Mesodermal cell (in vitro differentiated cells): Measurements from ENCODE around the gene MIDN.

Source experiments
- H3K27ac ChIP-seq: 2 replicates; pipeline ENCODE4 v1.7.0; 2013; ENCODE audit warnings: mild to moderate bottlenecking, low read depth, low read length, moderate library complexity; ENCODE audit not compliant: severe bottlenecking
- H3K36me3 ChIP-seq: 2 replicates; pipeline ENCODE4 v1.7.1; 2013; ENCODE audit warnings: mild to moderate bottlenecking, low read length, moderate library complexity; ENCODE audit not compliant: control insufficient read depth, insufficient read depth
- H3K4me1 ChIP-seq: one replicate; pipeline ENCODE4 v1.7.1; 2013; ENCODE audit warnings: mild to moderate bottlenecking, low read length; ENCODE audit not compliant: insufficient read depth, control insufficient read depth, poor library complexity, severe bottlenecking
- H3K4me3 ChIP-seq: 2 replicates; pipeline ENCODE4 v1.7.0; 2013; ENCODE audit warnings: low read length, control low read depth, mild to moderate bottlenecking; ENCODE audit not compliant: insufficient read depth, poor library complexity, severe bottlenecking; ENCODE audit errors: extremely low read depth
- H3K9me3 ChIP-seq: 2 replicates; pipeline ENCODE4 v1.7.1; 2013; ENCODE audit warnings: mild to moderate bottlenecking, low read length, moderate library complexity; ENCODE audit not compliant: control insufficient read depth
- WGBS, 2 experiments: methylation state at CpG; one replicate each; pipeline ENCODE4 v1.1.5; 2013; ENCODE audit warnings: missing lambda C conversion rate in 2 of 2; ENCODE audit not compliant: insufficient coverage in 2 of 2; 5-methylcytosine and 5-hydroxymethylcytosine counted together

Gene MIDN

GRCh38 chr19:1213391-1214286 lies 34.7 kb upstream of the MIDN start:
- Histone ChIP-seq H3K4me1 (peaks cover 27% of the 10 kb centered on the region), H3K4me3 (no peak overlapping the region), H3K36me3 (peaks cover 44% of the 10 kb centered on the region), H3K9me3 (no peaks in the 10 kb centered on the region), H3K27ac (peak overlapping the region; percentile 74)
- 89 to 91% methylated on average over 37 to 39 of the region's 39 CpGs for WGBS, 2 experiments

GRCh38 chr19:1214299-1214861 lies 34.0 kb upstream of the MIDN start:
- WGBS, 2 experiments: 91 to 93% methylated on average over 15 to 19 of the region's 21 CpGs

GRCh38 chr19:1214862-1215731 lies 33.3 kb upstream of the MIDN start:
- Histone ChIP-seq H3K9me3 (no peaks in the 10 kb centered on the region), H3K4me3 (no peak overlapping the region), H3K27ac (peak overlapping the region; percentile 45), H3K36me3 (peaks cover 32% of the 10 kb centered on the region), H3K4me1 (peaks cover 23% of the 10 kb centered on the region)
- WGBS, 2 experiments: 92 to 95% methylated on average over 24 to 25 of the region's 26 CpGs

More at GRCh38 chr19:1214299-1214861, 34.0 kb upstream of the MIDN start:
- H3K27ac ChIP-seq: peak overlapping the region; percentile 74
- no peak overlapping the region for H3K4me3 ChIP-seq
- no peaks in the 10 kb centered on the region for H3K9me3 ChIP-seq
- peaks cover 27% of the 10 kb centered on the region for H3K4me1 ChIP-seq
- H3K36me3 ChIP-seq: peaks cover 38% of the 10 kb centered on the region

- Histone ChIP-seq H3K4me1 (peaks cover 24% of the 10 kb centered on the region), H3K9me3 (no peaks in the 10 kb centered on the region), H3K4me3 (no peak overlapping the region), H3K36me3 (peaks cover 27% of the 10 kb centered on the region), H3K27ac (no peak overlapping the region)
- 95 to 96% methylated on average over 12 of the region's 12 CpGs for WGBS, 2 experiments
These were observed 31.6 kb upstream of the MIDN start for GRCh38 chr19:1216756-1217155.

- peaks cover 27% of the 10 kb centered on the region for H3K36me3 ChIP-seq
- 81 to 86% methylated on average over 12 to 14 of the region's 15 CpGs for WGBS, 2 experiments
- H3K4me3 ChIP-seq: no peak overlapping the region
- H3K9me3 ChIP-seq: no peaks in the 10 kb centered on the region
- H3K27ac ChIP-seq: no peak overlapping the region
- H3K4me1 ChIP-seq: peaks cover 25% of the 10 kb centered on the region
These were observed 31.0 kb upstream of the MIDN start for GRCh38 chr19:1217366-1217765.

GRCh38 chr19:1218751-1219567 lies 29.4 kb upstream of the MIDN start:
- Histone ChIP-seq H3K4me3 (no peak overlapping the region), H3K36me3 (peaks cover 33% of the 10 kb centered on the region), H3K27ac (no peak overlapping the region), H3K9me3 (no peaks in the 10 kb centered on the region), H3K4me1 (peaks cover 17% of the 10 kb centered on the region)
- WGBS, 2 experiments: 92 to 95% methylated on average over 29 to 30 of the region's 37 CpGs

- H3K36me3 ChIP-seq: peaks cover 42% of the 10 kb centered on the region
These were observed 28.5 kb upstream of the MIDN start for GRCh38 chr19:1219786-1220476.

GRCh38 chr19:1220477-1220930 lies 27.9 kb upstream of the MIDN start:
- Histone ChIP-seq H3K36me3 (peaks cover 45% of the 10 kb centered on the region), H3K4me1 (peaks cover 3% of the 10 kb centered on the region), H3K27ac (no peak overlapping the region), H3K4me3 (no peak overlapping the region), H3K9me3 (no peaks in the 10 kb centered on the region)
- WGBS, 2 experiments: 92 to 94% methylated on average over 32 to 33 of the region's 33 CpGs

More at GRCh38 chr19:1219786-1220476, 28.5 kb upstream of the MIDN start:
- no peaks in the 10 kb centered on the region for H3K9me3 ChIP-seq
- WGBS, 2 experiments: 98% methylated on average over 17 to 19 of the region's 19 CpGs
- no peak overlapping the region for H3K27ac ChIP-seq
- H3K4me1 ChIP-seq: peaks cover 8% of the 10 kb centered on the region
- no peak overlapping the region for H3K4me3 ChIP-seq

- Histone ChIP-seq H3K4me1 (peaks cover 2% of the 10 kb centered on the region), H3K27ac (no peak overlapping the region), H3K4me3 (no peak overlapping the region), H3K9me3 (no peaks in the 10 kb centered on the region), H3K36me3 (peaks cover 51% of the 10 kb centered on the region)
- 83 to 86% methylated on average over 20 to 31 of the region's 38 CpGs for WGBS, 2 experiments
These were observed 27.1 kb upstream of the MIDN start for GRCh38 chr19:1220976-1221903.
